ENCODE measurements around the gene CAMK2N2. TPM values are rescaled to one million over a fixed set of nuclear protein-coding genes. Genes with fewer than 3 reads are reported as not detected.

The CAMK2N2 gene
- total and polyA plus RNA-seq, 5 donors from 2014 or later: 0.37 TPM; not detected in 4

GRCh38 chr3:184257083-184257915, 4.1 kb downstream of the CAMK2N2 start:
- no peak overlapping the region for H3K27ac ChIP-seq (ENCODE audit: insufficient read depth, low read length, poor library complexity, severe bottlenecking)
- no peak for ATAC-seq (ENCODE audit: low read depth in 2 of 2)
- no peak for DNase-seq
- H3K9me3 ChIP-seq (ENCODE audit: control insufficient read depth in 2 of 2, low read length in 2 of 2): no peaks in the 10 kb centered on the region
- Mint-ChIP-seq H3K4me1 (peaks cover 0 to 23% (median 15%) of the 10 kb centered on the region in 4 donors), H3K27ac (peak overlapping the region in 1 of 3 donors; percentile 84), H3K4me3 (peak overlapping the region in 3 of 4 donors; percentile 46 to 82 (median 77)), H3K9me3 (peaks cover 0 to 2% (median 0%) of the 10 kb centered on the region in 7 donors), H3K27me3 (peaks cover 18% of the 10 kb centered on the region), H3K36me3 (peaks cover 8% of the 10 kb centered on the region)
- H3K36me3 ChIP-seq (ENCODE audit: control insufficient read depth, insufficient read depth, low read length): no peaks in the 10 kb centered on the region
- peaks cover 20% of the 10 kb centered on the region for H3K4me1 ChIP-seq (ENCODE audit: control insufficient read depth, insufficient read depth, low read length, poor library complexity, severe bottlenecking)
- peaks cover 3% of the 10 kb centered on the region for H3K27me3 ChIP-seq (ENCODE audit: control insufficient read depth, insufficient read depth, low read length)
- H3K4me3 ChIP-seq (ENCODE audit: low read depth, low read length): no peak overlapping the region

- H3K4me3 Mint-ChIP-seq: no peak overlapping the region
- no peak for DNase-seq
- ATAC-seq (ENCODE audit: low read depth in 2 of 2): no peak
- H3K27me3 ChIP-seq (ENCODE audit: control insufficient read depth, insufficient read depth, low read length): no peaks in the 10 kb centered on the region
- H3K36me3 ChIP-seq (ENCODE audit: control insufficient read depth, insufficient read depth, low read length): no peaks in the 10 kb centered on the region
- H3K27ac ChIP-seq (ENCODE audit: insufficient read depth, low read length, poor library complexity, severe bottlenecking): no peak overlapping the region
- no peak overlapping the region for H3K4me3 ChIP-seq (ENCODE audit: low read depth, low read length)
- peaks cover 3% of the 10 kb centered on the region for H3K36me3 Mint-ChIP-seq
- H3K27ac Mint-ChIP-seq: no peak overlapping the region
- H3K9me3 Mint-ChIP-seq: no peaks in the 10 kb centered on the region
- peaks cover 9% of the 10 kb centered on the region for H3K27me3 Mint-ChIP-seq
- H3K9me3 ChIP-seq (ENCODE audit: control insufficient read depth in 2 of 2, low read length in 2 of 2): no peaks in the 10 kb centered on the region
- H3K4me1 Mint-ChIP-seq: peaks cover 0 to 15% (median 7%) of the 10 kb centered on the region in 4 donors
- H3K4me1 ChIP-seq (ENCODE audit: control insufficient read depth, insufficient read depth, low read length, poor library complexity, severe bottlenecking): peaks cover 5% of the 10 kb centered on the region
Measured at GRCh38 chr3:184255291-184256039, 5.9 kb downstream of the CAMK2N2 start.

GRCh38 chr3:184250167-184250828, 11.1 kb downstream of the CAMK2N2 start:
- DNase-seq (peak; percentile 81 to 92 (median 85)), ATAC-seq (ENCODE audit: low read depth in 2 of 2) (peak; percentile 61 to 63)
- peak overlapping the region in 2 of 3 donors; percentile 97 for H3K27ac Mint-ChIP-seq
- H3K36me3 ChIP-seq (ENCODE audit: control insufficient read depth, insufficient read depth, low read length): peaks cover 6% of the 10 kb centered on the region
- H3K4me3 ChIP-seq (ENCODE audit: low read depth, low read length): peak overlapping the region; percentile 98
- H3K36me3 Mint-ChIP-seq: peaks cover 5% of the 10 kb centered on the region
- H3K27me3 ChIP-seq (ENCODE audit: control insufficient read depth, insufficient read depth, low read length): no peaks in the 10 kb centered on the region
- peaks cover 7% of the 10 kb centered on the region for H3K27me3 Mint-ChIP-seq
- peak overlapping the region; percentile 91 to 93 (median 92) for H3K4me3 Mint-ChIP-seq
- H3K9me3 ChIP-seq (ENCODE audit: control insufficient read depth in 2 of 2, low read length in 2 of 2): no peaks in the 10 kb centered on the region
- peaks cover 19% of the 10 kb centered on the region for H3K4me1 ChIP-seq (ENCODE audit: control insufficient read depth, insufficient read depth, low read length, poor library complexity, severe bottlenecking)
- H3K9me3 Mint-ChIP-seq: no peaks in the 10 kb centered on the region
- peaks cover 0 to 18% (median 10%) of the 10 kb centered on the region in 4 donors for H3K4me1 Mint-ChIP-seq
- H3K27ac ChIP-seq (ENCODE audit: insufficient read depth, low read length, poor library complexity, severe bottlenecking): peak overlapping the region; percentile 77

- Mint-ChIP-seq H3K27ac (peak within 1 kb of the TSS; percentile 93 to 97 (median 97)), H3K9me3 (no peaks in the 10 kb centered on the region), H3K36me3 (peaks cover 11% of the 10 kb centered on the region), H3K27me3 (peaks cover 7% of the 10 kb centered on the region), H3K4me1 (peaks cover 0 to 20% (median 10%) of the 10 kb centered on the region in 4 donors), H3K4me3 (peak within 1 kb of the TSS; percentile 91 to 93 (median 92))
- DNase-seq (peak; percentile 95 to 99 (median 95)), ATAC-seq (ENCODE audit: low read depth in 2 of 2) (peak; percentile 90)
- H3K27me3 ChIP-seq (ENCODE audit: control insufficient read depth, insufficient read depth, low read length): no peaks in the 10 kb centered on the region
- H3K27ac ChIP-seq (ENCODE audit: insufficient read depth, low read length, poor library complexity, severe bottlenecking): peak within 1 kb of the TSS; percentile 77
- H3K4me3 ChIP-seq (ENCODE audit: low read depth, low read length): peak within 1 kb of the TSS; percentile 98
- H3K36me3 ChIP-seq (ENCODE audit: control insufficient read depth, insufficient read depth, low read length): peaks cover 13% of the 10 kb centered on the region
- no peaks in the 10 kb centered on the region for H3K9me3 ChIP-seq (ENCODE audit: control insufficient read depth in 2 of 2, low read length in 2 of 2)
- H3K4me1 ChIP-seq (ENCODE audit: control insufficient read depth, insufficient read depth, low read length, poor library complexity, severe bottlenecking): peaks cover 19% of the 10 kb centered on the region
Measured at GRCh38 chr3:184249412-184250166, 11.8 kb downstream of the CAMK2N2 start, which contains the start of gene EEF1AKMT4. Gene EEF1AKMT4 (plus strand): TSS chr3:184249672. CDS start chr3:184249695, 23 bp downstream.

- H3K36me3 Mint-ChIP-seq: peaks cover 17% of the 10 kb centered on the region
- H3K27ac ChIP-seq (ENCODE audit: insufficient read depth, low read length, poor library complexity, severe bottlenecking): peak within 1 kb of the TSS; percentile 77
- peaks cover 19% of the 10 kb centered on the region for H3K4me1 ChIP-seq (ENCODE audit: control insufficient read depth, insufficient read depth, low read length, poor library complexity, severe bottlenecking)
- no peaks in the 10 kb centered on the region for H3K27me3 ChIP-seq (ENCODE audit: control insufficient read depth, insufficient read depth, low read length)
- H3K36me3 ChIP-seq (ENCODE audit: control insufficient read depth, insufficient read depth, low read length): peaks cover 21% of the 10 kb centered on the region
- H3K4me3 Mint-ChIP-seq: peak within 1 kb of the TSS; percentile 91 to 93 (median 92)
- no peaks in the 10 kb centered on the region for H3K9me3 Mint-ChIP-seq
- DNase-seq (peak; percentile 80 to 93 (median 89)), ATAC-seq (ENCODE audit: low read depth in 2 of 2) (peak; percentile 40 to 50)
- H3K4me1 Mint-ChIP-seq: peaks cover 0 to 20% (median 10%) of the 10 kb centered on the region in 4 donors
- peak within 1 kb of the TSS; percentile 93 to 97 (median 97) for H3K27ac Mint-ChIP-seq
- peak within 1 kb of the TSS; percentile 98 for H3K4me3 ChIP-seq (ENCODE audit: low read depth, low read length)
- no peaks in the 10 kb centered on the region for H3K9me3 ChIP-seq (ENCODE audit: control insufficient read depth in 2 of 2, low read length in 2 of 2)
- H3K27me3 Mint-ChIP-seq: peaks cover 7% of the 10 kb centered on the region
Measured at GRCh38 chr3:184248454-184249411, 12.6 kb downstream of the CAMK2N2 start, which contains the start of gene ALG3. Gene ALG3 (minus strand): TSS chr3:184248962. CDS start chr3:184248940, 22 bp downstream.

GRCh38 chr3:184242297-184242685, 19.1 kb downstream of the CAMK2N2 start:
- DNase-seq: no peak
- no peak overlapping the region for H3K27ac Mint-ChIP-seq

More at GRCh38 chr3:184242297-184242685, 19.1 kb downstream of the CAMK2N2 start:
- H3K27ac ChIP-seq (ENCODE audit: insufficient read depth, low read length, poor library complexity, severe bottlenecking): no peak overlapping the region
- peak overlapping the region in 1 of 4 donors; percentile 39 for H3K4me3 Mint-ChIP-seq
- no peaks in the 10 kb centered on the region for H3K27me3 ChIP-seq (ENCODE audit: control insufficient read depth, insufficient read depth, low read length)
- peaks cover 40% of the 10 kb centered on the region for H3K36me3 ChIP-seq (ENCODE audit: control insufficient read depth, insufficient read depth, low read length)
- no peaks in the 10 kb centered on the region for H3K27me3 Mint-ChIP-seq
- H3K4me3 ChIP-seq (ENCODE audit: low read depth, low read length): no peak overlapping the region
- H3K9me3 ChIP-seq (ENCODE audit: control insufficient read depth in 2 of 2, low read length in 2 of 2): no peaks in the 10 kb centered on the region
- peaks cover 31% of the 10 kb centered on the region for H3K36me3 Mint-ChIP-seq
- no peaks in the 10 kb centered on the region for H3K9me3 Mint-ChIP-seq
- no peaks in the 10 kb centered on the region for H3K4me1 ChIP-seq (ENCODE audit: control insufficient read depth, insufficient read depth, low read length, poor library complexity, severe bottlenecking)
- H3K4me1 Mint-ChIP-seq: peaks cover 0 to 10% (median 5%) of the 10 kb centered on the region in 4 donors
- ATAC-seq (ENCODE audit: low read depth in 2 of 2): no peak
